A673 (cell line): ENCODE results near the gene RASSF1. TPM values are rescaled to one million over a fixed set of nuclear protein-coding genes. Genes with fewer than 3 reads are reported as not detected.

Experiments used
- BruUV-seq: library from RNA; stranded (reverse); fragments of 400-500 nt; replicated peaks from 2 replicates; lab custom pipeline; 2021; lab: Mats Ljungman, UMichigan
- CTCF ChIA-PET: fragments of 300-600 bp; sonication (Branson Sonifier 250); formaldehyde crosslinking; loops from one replicate; lab custom pipeline; 2022; ENCODE audit warnings: antibody characterized with exemption; lab: Charles Lee
- POLR2A ChIA-PET: fragments of 300-600 bp; sonication (Branson Sonifier 250); formaldehyde crosslinking; loops from one replicate; lab custom pipeline; 2022; ENCODE audit warnings: antibody characterized with exemption; ENCODE audit not compliant: low non-redundant PET; lab: Charles Lee
- DNase-seq: peaks from one replicate; pipeline ENCODE4 v3.0.0-alpha.2; 2015; ENCODE audit warnings: low spot score
- H3K27ac ChIP-seq: fragments of 200-600 bp; sonication (generic); 2 replicates; pipeline ENCODE4 v1.5.1; 2016; ENCODE audit warnings: mixed run types, low read depth, mild to moderate bottlenecking, mixed read lengths, antibody characterized with exemption, low read length; ENCODE audit not compliant: poor library complexity, severe bottlenecking
- H3K27me3 ChIP-seq: fragments of 200-600 bp; sonication (generic); replicated peaks from 2 replicates; pipeline ENCODE4 v1.6.1; 2017; ENCODE audit warnings: mixed run types, low read depth, mild to moderate bottlenecking, mixed read lengths, antibody characterized with exemption, low read length; ENCODE audit not compliant: insufficient read depth, poor library complexity
- H3K36me3 ChIP-seq: fragments of 200-600 bp; sonication (generic); 2 replicates; pipeline ENCODE4 v1.6.1; 2016; ENCODE audit warnings: mixed run types, mild to moderate bottlenecking, mixed read lengths, antibody characterized with exemption, low read length; ENCODE audit not compliant: insufficient read depth, poor library complexity, severe bottlenecking
- H3K4me1 ChIP-seq: fragments of 200-600 bp; sonication (generic); 2 replicates; pipeline ENCODE4 v1.6.1; 2017; ENCODE audit warnings: mixed run types, mild to moderate bottlenecking, mixed read lengths, antibody characterized with exemption, low read length; ENCODE audit not compliant: insufficient read depth, poor library complexity, severe bottlenecking
- H3K4me3 ChIP-seq: fragments of 200-600 bp; sonication (generic); 2 replicates; pipeline ENCODE4 v1.5.1; 2016; ENCODE audit warnings: low read depth, mixed run types, mild to moderate bottlenecking, mixed read lengths, low read length; ENCODE audit not compliant: poor library complexity, severe bottlenecking
- H3K9me3 ChIP-seq: fragments of 200-600 bp; sonication (generic); 2 replicates; pipeline ENCODE4 v1.6.1; 2016; ENCODE audit warnings: mixed run types, low read depth, mild to moderate bottlenecking, mixed read lengths, antibody characterized with exemption, low read length; ENCODE audit not compliant: poor library complexity, severe bottlenecking
- EZH2 ChIP-seq: fragments of 200-600 bp; sonication (generic); IDR thresholded peaks from 2 replicates; pipeline ENCODE4 v1.6.1; 2017; ENCODE audit warnings: borderline replicate concordance, low read depth, mild to moderate bottlenecking, mixed read lengths, antibody characterized with exemption, low read length; ENCODE audit not compliant: poor library complexity, severe bottlenecking
- intact Hi-C: fragments of 100-400 bp; cut with micrococcal nuclease; formaldehyde crosslinking; loops from one replicate; pipeline ENCODE4 v1.10.0; 2022; ENCODE audit not compliant: unreplicated experiment
- total RNA-seq: library from RNA; stranded (reverse); gene quantifications from 2 replicates; pipeline ENCODE4 v1.2.3, GENCODE V29; 2021
- TF ChIP-seq, protein P1 (sequence below): fragments of 300-800, 200-600 bp; sonication (generic); conservative IDR thresholded peaks from 2 replicates; pipeline ENCODE4 v1.5.1; 2017; ENCODE audit warnings: low read depth, mild to moderate bottlenecking, antibody characterized with exemption, low read length, moderate library complexity, mixed read lengths

Gene RASSF1
- total RNA-seq, 1 experiment from 2014 or later, result 14.4 TPM

DNA sequence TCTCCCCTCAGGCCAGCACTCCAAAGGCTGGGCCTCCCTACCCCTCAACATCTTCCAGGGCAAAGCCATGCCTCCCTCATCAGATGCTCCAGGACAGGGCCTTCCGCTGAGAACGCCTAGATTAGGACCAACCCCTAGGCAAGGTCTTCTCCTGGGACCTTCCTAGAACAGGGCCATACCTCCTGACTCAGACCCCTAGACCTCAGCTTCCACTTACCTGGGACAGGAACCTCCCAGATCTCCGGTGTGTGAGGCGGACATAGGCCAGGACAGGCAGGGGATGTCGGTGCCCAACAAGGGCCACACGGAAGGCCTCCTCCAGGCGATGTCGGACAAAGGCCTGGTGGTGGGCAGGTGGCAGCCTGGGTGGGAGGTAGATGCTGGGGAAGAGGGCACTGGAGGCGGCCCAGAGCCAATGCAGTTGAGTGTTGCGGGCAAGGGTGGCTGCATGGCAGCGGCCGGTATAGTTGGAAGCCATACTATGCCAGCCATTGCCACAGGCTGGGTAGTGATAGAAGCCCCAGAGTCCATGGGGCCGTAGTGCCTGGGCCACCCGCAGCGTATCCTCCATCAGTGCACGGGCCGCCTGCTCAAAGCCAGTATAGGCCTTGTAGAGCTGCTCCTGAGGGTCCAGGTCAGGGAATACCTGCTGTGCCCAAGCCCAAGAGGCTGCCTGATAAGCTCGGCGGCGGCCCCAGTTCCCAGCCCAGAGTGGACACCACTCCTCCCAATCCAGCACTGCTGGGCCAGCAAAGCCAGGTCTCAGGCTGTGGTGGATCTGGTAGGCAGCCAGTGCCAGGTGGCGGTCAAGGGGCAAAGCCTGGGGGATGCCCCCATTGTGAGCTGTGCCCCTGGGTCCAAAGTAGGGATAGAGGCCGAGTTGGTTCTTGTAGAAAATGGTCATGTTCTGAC lies 45.9 kb downstream of the RASSF1 start:
- Histone ChIP-seq H3K36me3 (peaks cover 4% of the 10 kb centered on the region), H3K27ac (no peak overlapping the region), H3K4me3 (no peak overlapping the region), H3K9me3 (no peaks in the 10 kb centered on the region), H3K4me1 (peaks cover 2% of the 10 kb centered on the region), H3K27me3 (no peaks in the 10 kb centered on the region)
- TF ChIP-seq EZH2, result no peak
- TF ChIP-seq, protein P1, sequence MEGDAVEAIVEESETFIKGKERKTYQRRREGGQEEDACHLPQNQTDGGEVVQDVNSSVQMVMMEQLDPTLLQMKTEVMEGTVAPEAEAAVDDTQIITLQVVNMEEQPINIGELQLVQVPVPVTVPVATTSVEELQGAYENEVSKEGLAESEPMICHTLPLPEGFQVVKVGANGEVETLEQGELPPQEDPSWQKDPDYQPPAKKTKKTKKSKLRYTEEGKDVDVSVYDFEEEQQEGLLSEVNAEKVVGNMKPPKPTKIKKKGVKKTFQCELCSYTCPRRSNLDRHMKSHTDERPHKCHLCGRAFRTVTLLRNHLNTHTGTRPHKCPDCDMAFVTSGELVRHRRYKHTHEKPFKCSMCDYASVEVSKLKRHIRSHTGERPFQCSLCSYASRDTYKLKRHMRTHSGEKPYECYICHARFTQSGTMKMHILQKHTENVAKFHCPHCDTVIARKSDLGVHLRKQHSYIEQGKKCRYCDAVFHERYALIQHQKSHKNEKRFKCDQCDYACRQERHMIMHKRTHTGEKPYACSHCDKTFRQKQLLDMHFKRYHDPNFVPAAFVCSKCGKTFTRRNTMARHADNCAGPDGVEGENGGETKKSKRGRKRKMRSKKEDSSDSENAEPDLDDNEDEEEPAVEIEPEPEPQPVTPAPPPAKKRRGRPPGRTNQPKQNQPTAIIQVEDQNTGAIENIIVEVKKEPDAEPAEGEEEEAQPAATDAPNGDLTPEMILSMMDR, result no peak
- CTCF ChIA-PET, result no interaction called here
- DNase-seq, result no peak
- BruUV-seq, result no TSS peak
- intact Hi-C loops, result no loop called here
- POLR2A ChIA-PET, result no interaction called here

DNA sequence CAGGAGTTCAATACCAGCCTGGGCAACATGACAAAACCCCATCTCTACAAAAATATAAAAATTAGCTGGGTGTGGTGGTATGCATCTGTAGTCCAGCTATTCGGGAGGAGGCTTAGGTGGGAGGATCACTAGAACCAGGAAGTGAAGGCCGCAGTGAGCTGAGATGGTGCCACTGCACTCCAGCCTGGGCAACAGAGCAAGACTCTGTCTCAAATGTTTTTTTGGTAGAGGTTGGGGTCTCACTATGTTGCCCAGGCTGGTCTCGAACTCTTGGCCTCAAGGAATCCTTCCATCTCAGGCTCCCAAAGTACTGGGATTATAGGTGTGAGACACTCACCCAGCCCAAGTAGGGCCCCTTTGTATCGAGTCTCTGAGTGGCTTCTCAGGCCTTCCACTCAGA lies 46.5 kb downstream of the RASSF1 start:
- CTCF ChIA-PET, result no interaction called here

DNA sequence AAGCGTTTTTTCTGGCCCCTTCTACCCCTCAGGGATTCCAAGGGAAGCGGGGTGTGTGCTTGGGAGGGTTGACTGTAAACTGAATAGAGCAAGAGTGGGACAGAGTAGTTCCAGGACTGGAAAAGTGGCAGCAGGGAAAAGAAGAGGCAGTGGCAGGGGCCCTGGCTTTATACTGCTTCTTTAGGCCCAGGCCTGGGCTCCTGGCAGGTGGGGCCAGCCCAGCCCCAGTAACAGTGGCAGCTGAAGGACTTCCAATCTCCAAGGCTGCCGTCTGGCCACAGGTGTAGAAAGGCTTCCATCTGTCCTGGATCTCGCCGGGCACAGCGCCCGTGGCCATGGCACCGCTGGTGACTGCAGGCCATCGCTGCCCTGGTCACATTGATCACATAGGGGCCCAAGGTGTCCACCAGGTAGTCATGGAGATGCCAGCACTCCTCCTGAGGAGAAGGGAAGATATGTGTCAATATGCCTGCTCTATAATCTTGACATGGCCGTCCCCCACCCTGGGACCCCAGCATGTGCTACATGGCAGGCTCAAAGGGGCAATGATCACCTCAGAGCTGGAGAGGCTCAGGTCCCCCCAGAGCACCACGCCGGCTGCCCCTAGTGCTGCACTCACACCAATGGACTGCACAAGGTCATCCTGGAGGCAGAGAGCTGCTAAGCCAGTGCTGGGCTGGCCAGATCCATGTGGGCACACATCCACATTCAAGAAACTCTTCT lies 47.4 kb downstream of the RASSF1 start:
- ChIA-PET CTCF (no interaction called here), POLR2A (no interaction called here)
- H3K27ac ChIP-seq, result peak overlapping the region; percentile 59
- no TSS peak for BruUV-seq
- H3K9me3 ChIP-seq, result no peaks in the 10 kb centered on the region
- H3K27me3 ChIP-seq, result no peaks in the 10 kb centered on the region
- no peaks in the 10 kb centered on the region for H3K4me1 ChIP-seq
- peak overlapping the region; percentile 77 for H3K4me3 ChIP-seq
- intact Hi-C loops, result no loop called here
- H3K36me3 ChIP-seq, result peaks cover 11% of the 10 kb centered on the region
- DNase-seq, result no peak
- TF ChIP-seq, protein P1, result no peak
- no peak for TF ChIP-seq EZH2

More for the DNA sequence above, 46.5 kb downstream of the RASSF1 start:
- no peak overlapping the region for H3K27ac ChIP-seq
- H3K27me3 ChIP-seq, result no peaks in the 10 kb centered on the region
- no peak overlapping the region for H3K4me3 ChIP-seq
- H3K9me3 ChIP-seq, result no peaks in the 10 kb centered on the region
- peaks cover 8% of the 10 kb centered on the region for H3K36me3 ChIP-seq
- no TSS peak for BruUV-seq
- TF ChIP-seq, protein P1, result no peak
- no peak for TF ChIP-seq EZH2
- POLR2A ChIA-PET, result no interaction called here
- DNase-seq, result no peak
- H3K4me1 ChIP-seq, result no peaks in the 10 kb centered on the region
- intact Hi-C loops, result no loop called here
